HG03442 (cell line): Measurements from ENCODE around the gene GID8.

ENCODE experiments used
- ATAC-seq: cut with Tn5 transposase; IDR thresholded peaks from one replicate; pipeline ENCODE4 v1.9.1; 2021; ENCODE audit warnings: mild to moderate bottlenecking, moderate library complexity; ENCODE audit not compliant: unreplicated experiment

The GID8 gene

GRCh38 chr20:62982124-62983075 is 44.5 kb downstream of the GID8 start:
- ATAC-seq = no peak

- no peak for ATAC-seq
These were observed 45.3 kb downstream of the GID8 start for GRCh38 chr20:62983210-62983609.

- no peak for ATAC-seq
These were observed 46.9 kb downstream of the GID8 start for GRCh38 chr20:62984666-62985443.

- no peak for ATAC-seq
These were observed 47.5 kb downstream of the GID8 start for GRCh38 chr20:62985444-62985778.

- ATAC-seq = no peak
These were observed 48.4 kb downstream of the GID8 start for GRCh38 chr20:62986257-62986800.

- no peak for ATAC-seq
These were observed 49.2 kb downstream of the GID8 start for GRCh38 chr20:62987114-62987513.

GRCh38 chr20:62989201-62989601 is 51.3 kb downstream of the GID8 start:
- no peak for ATAC-seq

- ATAC-seq = no peak
These were observed 52.4 kb downstream of the GID8 start for GRCh38 chr20:62990306-62990825.

GRCh38 chr20:62991196-62991807 is 53.4 kb downstream of the GID8 start:
- no peak for ATAC-seq

GRCh38 chr20:62991863-62992262 is 53.9 kb downstream of the GID8 start:
- no peak for ATAC-seq

- no peak for ATAC-seq
These were observed 56.0 kb downstream of the GID8 start for GRCh38 chr20:62993856-62994494.

- no peak for ATAC-seq
These were observed 56.9 kb downstream of the GID8 start for GRCh38 chr20:62994869-62995281.

- ATAC-seq = no peak
These were observed 57.5 kb downstream of the GID8 start for GRCh38 chr20:62995481-62995880.

- ATAC-seq = no peak
These were observed 58.1 kb downstream of the GID8 start for GRCh38 chr20:62995898-62996595.

GRCh38 chr20:62996596-62996982 is 58.6 kb downstream of the GID8 start:
- no peak for ATAC-seq

- ATAC-seq = no peak
These were observed 59.6 kb downstream of the GID8 start for GRCh38 chr20:62997417-62998035.
